ENCODE data around the gene PKIG. TPM values are rescaled to one million over a fixed set of nuclear protein-coding genes. Genes with fewer than 3 reads are reported as not detected.

Gene PKIG
- polyA plus RNA-seq, 3 donors, result 0.67 to 1.4 (median 0.84) TPM

- H3K4me2 ChIP-seq (replicated peaks; ENCODE audit: extremely low read depth, low read length, poor library complexity, severe bottlenecking), result no peak overlapping the region
- no peak overlapping the region for H3K9ac ChIP-seq (ENCODE audit: insufficient read depth, low read length, poor library complexity, severe bottlenecking)
- no peak overlapping the region for H3K4me3 ChIP-seq (replicated peaks in 1 of 3; ENCODE audit: low read depth in 2 of 3, low read length in 3 of 3)
- 98% methylated on average over 5 of the region's 5 CpGs for WGBS (ENCODE audit: insufficient coverage)
- H3K4me1 ChIP-seq (ENCODE audit: control insufficient read depth in 1 of 2, insufficient read depth in 2 of 2, low read length in 2 of 2), result no peaks in the 10 kb centered on the region
- Mint-ChIP-seq H3K4me1 (peaks cover 7% of the 10 kb centered on the region), H3K36me3 (peaks cover 18 to 25% of the 10 kb centered on the region in 2 donors), H3K27ac (peak overlapping the region in 2 of 7 donors; percentile 38 to 44), H3K27me3 (ENCODE audit: low read depth in 3 of 3) (no peaks in the 10 kb centered on the region), H3K4me3 (no peak overlapping the region), H3K9me3 (peaks cover 4 to 18% (median 11%) of the 10 kb centered on the region in 7 donors)
- TF ChIP-seq CTCF (IDR thresholded peaks at IDR 0.05), result no peak
- H3K9me3 ChIP-seq (replicated peaks in 1 of 2; ENCODE audit: control insufficient read depth in 1 of 2, insufficient read depth in 1 of 2, low read length in 2 of 2), result peaks cover 9 to 12% of the 10 kb centered on the region in 2 donors
- no peaks in the 10 kb centered on the region for H3K79me2 ChIP-seq (ENCODE audit: insufficient read depth, low read length)
- H3K27ac ChIP-seq (ENCODE audit: low read depth in 1 of 2, low read length in 2 of 2), result no peak overlapping the region
- peaks cover 1 to 30% of the 10 kb centered on the region in 2 donors for H3K36me3 ChIP-seq (replicated peaks in 1 of 2; ENCODE audit: control insufficient read depth in 1 of 2, insufficient read depth in 2 of 2, low read length in 2 of 2)
- DNase-seq, result no peak
- intact Hi-C loops (cut with micrococcal nuclease), result no loop called here
- H3K27me3 ChIP-seq (ENCODE audit: control insufficient read depth in 2 of 2, insufficient read depth in 2 of 2, low read length in 2 of 2), result no peaks in the 10 kb centered on the region
- H4K20me1 ChIP-seq (ENCODE audit: insufficient read depth, low read length), result no peaks in the 10 kb centered on the region
- no peak overlapping the region for H2AFZ ChIP-seq (ENCODE audit: insufficient read depth, low read depth, low read length, poor library complexity, severe bottlenecking)
Observed at GRCh38 chr20:44621325-44621724, 38.9 kb downstream of the PKIG start.

GRCh38 chr20:44621939-44622338, 39.6 kb downstream of the PKIG start:
- peaks cover 16 to 25% of the 10 kb centered on the region in 2 donors for H3K36me3 Mint-ChIP-seq
- Histone ChIP-seq H4K20me1 (ENCODE audit: insufficient read depth, low read length) (no peaks in the 10 kb centered on the region), H3K9ac (ENCODE audit: insufficient read depth, low read length, poor library complexity, severe bottlenecking) (no peak overlapping the region), H3K4me1 (ENCODE audit: control insufficient read depth in 1 of 2, insufficient read depth in 2 of 2, low read length in 2 of 2) (no peaks in the 10 kb centered on the region), H3K4me3 (replicated peaks in 1 of 3; ENCODE audit: low read depth in 2 of 3, low read length in 3 of 3) (no peak overlapping the region), H3K4me2 (replicated peaks; ENCODE audit: extremely low read depth, low read length, poor library complexity, severe bottlenecking) (no peak overlapping the region), H3K27me3 (ENCODE audit: control insufficient read depth in 2 of 2, insufficient read depth in 2 of 2, low read length in 2 of 2) (no peaks in the 10 kb centered on the region), H2AFZ (ENCODE audit: insufficient read depth, low read depth, low read length, poor library complexity, severe bottlenecking) (no peak overlapping the region), H3K9me3 (replicated peaks in 1 of 2; ENCODE audit: control insufficient read depth in 1 of 2, insufficient read depth in 1 of 2, low read length in 2 of 2) (peaks cover 9 to 12% of the 10 kb centered on the region in 2 donors), H3K36me3 (replicated peaks in 1 of 2; ENCODE audit: control insufficient read depth in 1 of 2, insufficient read depth in 2 of 2, low read length in 2 of 2) (peaks cover 0 to 30% of the 10 kb centered on the region in 2 donors), H3K27ac (ENCODE audit: low read depth in 1 of 2, low read length in 2 of 2) (no peak overlapping the region), H3K79me2 (ENCODE audit: insufficient read depth, low read length) (no peaks in the 10 kb centered on the region)
- 98% methylated on average over 8 of the region's 8 CpGs for WGBS (ENCODE audit: insufficient coverage)
- no peaks in the 10 kb centered on the region for H3K27me3 Mint-ChIP-seq (ENCODE audit: low read depth in 3 of 3)
- H3K9me3 Mint-ChIP-seq, result peaks cover 4 to 18% (median 10%) of the 10 kb centered on the region in 7 donors
- no peak overlapping the region for H3K4me3 Mint-ChIP-seq
- no peak for TF ChIP-seq CTCF (IDR thresholded peaks at IDR 0.05)
- DNase-seq, result no peak
- peaks cover 5% of the 10 kb centered on the region for H3K4me1 Mint-ChIP-seq
- intact Hi-C loops (cut with micrococcal nuclease), result no loop called here
- no peak overlapping the region for H3K27ac Mint-ChIP-seq
